MM.1S (cell line): ENCODE results near the gene TMEM150C.

Experiments used
- EZH2 ChIP-seq: fragments of 300-600 bp; sonication (generic); optimal IDR thresholded peaks from 2 replicates; pipeline ENCODE3; 2017; ENCODE audit warnings: low read depth, mild to moderate bottlenecking, antibody characterized with exemption, low read length, mixed read lengths
- EZH2phosphoT487 ChIP-seq: fragments of 300-600 bp; sonication (generic); IDR thresholded peaks from 2 replicates; pipeline ENCODE4 v1.6.1; 2018; ENCODE audit warnings: antibody characterized with exemption, low read length
- TF ChIP-seq, protein P1 (sequence below): fragments of 300-600 bp; sonication (generic); IDR thresholded peaks from 2 replicates; pipeline ENCODE4 v1.5.1; 2016; ENCODE audit warnings: antibody characterized with exemption, low read length, mixed read lengths

DNA sequence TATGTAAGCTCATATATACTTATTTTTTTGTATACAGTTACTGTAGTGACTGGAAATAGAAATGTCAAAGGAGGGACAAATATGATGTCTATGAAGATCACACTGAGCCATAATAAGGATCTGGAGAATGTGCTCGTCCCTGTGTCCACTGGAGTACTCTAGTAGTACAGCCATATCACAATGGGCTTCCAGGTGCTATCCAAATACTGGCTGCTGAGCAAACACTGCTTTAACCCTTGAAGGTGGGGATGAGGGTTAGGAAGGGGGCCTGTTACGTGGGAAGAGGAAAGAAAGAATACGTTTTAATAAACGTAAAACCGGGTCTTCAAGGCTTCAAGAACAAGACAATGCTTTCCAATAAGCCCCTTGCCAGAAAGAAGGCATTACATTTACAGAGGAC lies 29.8 kb upstream of the TMEM150C start:
- TF ChIP-seq, protein P1, sequence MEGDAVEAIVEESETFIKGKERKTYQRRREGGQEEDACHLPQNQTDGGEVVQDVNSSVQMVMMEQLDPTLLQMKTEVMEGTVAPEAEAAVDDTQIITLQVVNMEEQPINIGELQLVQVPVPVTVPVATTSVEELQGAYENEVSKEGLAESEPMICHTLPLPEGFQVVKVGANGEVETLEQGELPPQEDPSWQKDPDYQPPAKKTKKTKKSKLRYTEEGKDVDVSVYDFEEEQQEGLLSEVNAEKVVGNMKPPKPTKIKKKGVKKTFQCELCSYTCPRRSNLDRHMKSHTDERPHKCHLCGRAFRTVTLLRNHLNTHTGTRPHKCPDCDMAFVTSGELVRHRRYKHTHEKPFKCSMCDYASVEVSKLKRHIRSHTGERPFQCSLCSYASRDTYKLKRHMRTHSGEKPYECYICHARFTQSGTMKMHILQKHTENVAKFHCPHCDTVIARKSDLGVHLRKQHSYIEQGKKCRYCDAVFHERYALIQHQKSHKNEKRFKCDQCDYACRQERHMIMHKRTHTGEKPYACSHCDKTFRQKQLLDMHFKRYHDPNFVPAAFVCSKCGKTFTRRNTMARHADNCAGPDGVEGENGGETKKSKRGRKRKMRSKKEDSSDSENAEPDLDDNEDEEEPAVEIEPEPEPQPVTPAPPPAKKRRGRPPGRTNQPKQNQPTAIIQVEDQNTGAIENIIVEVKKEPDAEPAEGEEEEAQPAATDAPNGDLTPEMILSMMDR: no peak
- TF ChIP-seq EZH2phosphoT487: no peak
- TF ChIP-seq EZH2: no peak
